GM12801 (cell line): ENCODE results near the gene TM9SF2.

Source experiments
- CTCF ChIP-seq: IDR thresholded peaks from one replicate; pipeline ENCODE4 v1.5.1; 2011; ENCODE audit warnings: control low read depth; ENCODE audit not compliant: insufficient read length; ENCODE audit errors: extremely low read depth

TM9SF2 gene

GRCh38 chr13:99481366-99481765 lies 19.9 kb upstream of the TM9SF2 start:
- TF ChIP-seq CTCF, result no peak

GRCh38 chr13:99484473-99484872 lies 16.8 kb upstream of the TM9SF2 start:
- no peak for TF ChIP-seq CTCF

GRCh38 chr13:99486996-99487395 lies 14.3 kb upstream of the TM9SF2 start:
- TF ChIP-seq CTCF, result no peak

- TF ChIP-seq CTCF, result no peak
These were observed 12.2 kb upstream of the TM9SF2 start for GRCh38 chr13:99489028-99489427.

GRCh38 chr13:99495466-99496183 lies 5.6 kb upstream of the TM9SF2 start:
- no peak for TF ChIP-seq CTCF

- TF ChIP-seq CTCF, result no peak
These were observed 4.8 kb upstream of the TM9SF2 start for GRCh38 chr13:99496184-99497142.

GRCh38 chr13:99498171-99499161 lies 2.8 kb upstream of the TM9SF2 start:
- TF ChIP-seq CTCF, result no peak
